Tibial nerve (tissue), 4 donors: ENCODE measurements around the gene ABI2. TPM values are rescaled to one million over a fixed set of nuclear protein-coding genes. Genes with fewer than 3 reads are reported as not detected.
"Not testable (repeated sequence)": the region's sequence is repeated elsewhere in the genome, so short reads cannot be mapped to it uniquely, and the experiment has no call there.

ENCODE experiments used
- DNase-seq, 2 donors: peaks; one replicate each; pipeline ENCODE4 v3.0.0-alpha.2; 2019; ENCODE audit warnings: low spot score in 2 of 2
- H3K27ac ChIP-seq, 4 donors: fragments of 200-600 bp; sonication (generic) in 3 of 4; one replicate each; pipeline ENCODE4 v1.5.1; 2017 to 2019; ENCODE audit warnings: mild to moderate bottlenecking in 1 of 4
- H3K27me3 ChIP-seq, 2 donors: fragments of 200-600 bp; sonication (generic) in 1 of 2; one replicate each; pipeline versions ENCODE4 v1.5.1 to v1.6.0; 2017 to 2019
- H3K36me3 ChIP-seq, 3 donors: fragments of 200-600 bp; sonication (generic); one replicate each; pipeline ENCODE4 v1.5.1; 2018 to 2019
- H3K4me1 ChIP-seq, 4 donors: fragments of 200-600 bp; sonication (generic) in 3 of 4; one replicate each; pipeline ENCODE4 v1.5.1; 2017 to 2019
- H3K4me3 ChIP-seq, 4 donors: fragments of 200-600 bp; sonication (generic) in 3 of 4; one replicate each; pipeline ENCODE4 v1.5.1; 2017 to 2019; ENCODE audit warnings: mild to moderate bottlenecking in 1 of 4, moderate library complexity in 1 of 4
- H3K9me3 ChIP-seq, 4 donors: fragments of 200-600 bp; sonication (generic) in 3 of 4; one replicate each; pipeline ENCODE4 v1.5.1; 2017 to 2019
- CTCF ChIP-seq, 5 experiments: fragments of 200-600 bp in 3 of 5; fragments of 450-650 bp in 2 of 5; sonication (generic) in 3 of 5; IDR thresholded peaks; one replicate each; pipeline ENCODE4 v1.5.1; 2016 to 2019; ENCODE audit warnings: antibody characterized with exemption in 5 of 5, mild to moderate bottlenecking in 3 of 5, moderate library complexity in 2 of 5
- EP300 ChIP-seq, 2 donors: sonication (generic); formaldehyde crosslinking; IDR thresholded peaks; one replicate each; pipeline ENCODE4 v1.6.1; 2017; ENCODE audit warnings: antibody characterized with exemption in 2 of 2, mild to moderate bottlenecking in 1 of 2
- POLR2A ChIP-seq, 2 donors: fragments of 450-650 bp; IDR thresholded peaks; one replicate each; pipeline ENCODE4 v1.6.1; 2017; ENCODE audit warnings: antibody characterized with exemption in 2 of 2, mild to moderate bottlenecking in 2 of 2, moderate library complexity in 2 of 2
- WGBS, 2 donors: methylation state at CpG; one replicate each; pipeline ENCODE4 v1.1.5; 2018; 5-methylcytosine and 5-hydroxymethylcytosine counted together
- total RNA-seq, 4 donors: library from RNA; depleted of rRNA; stranded (reverse); fragments of >200 nt; gene quantifications; one replicate each; pipeline ENCODE4 v1.1.0, GENCODE V29; 2016

The ABI2 gene
- total RNA-seq, 4 donors from 2014 or later: 33.3 to 60.7 (median 42.7) TPM

DNA sequence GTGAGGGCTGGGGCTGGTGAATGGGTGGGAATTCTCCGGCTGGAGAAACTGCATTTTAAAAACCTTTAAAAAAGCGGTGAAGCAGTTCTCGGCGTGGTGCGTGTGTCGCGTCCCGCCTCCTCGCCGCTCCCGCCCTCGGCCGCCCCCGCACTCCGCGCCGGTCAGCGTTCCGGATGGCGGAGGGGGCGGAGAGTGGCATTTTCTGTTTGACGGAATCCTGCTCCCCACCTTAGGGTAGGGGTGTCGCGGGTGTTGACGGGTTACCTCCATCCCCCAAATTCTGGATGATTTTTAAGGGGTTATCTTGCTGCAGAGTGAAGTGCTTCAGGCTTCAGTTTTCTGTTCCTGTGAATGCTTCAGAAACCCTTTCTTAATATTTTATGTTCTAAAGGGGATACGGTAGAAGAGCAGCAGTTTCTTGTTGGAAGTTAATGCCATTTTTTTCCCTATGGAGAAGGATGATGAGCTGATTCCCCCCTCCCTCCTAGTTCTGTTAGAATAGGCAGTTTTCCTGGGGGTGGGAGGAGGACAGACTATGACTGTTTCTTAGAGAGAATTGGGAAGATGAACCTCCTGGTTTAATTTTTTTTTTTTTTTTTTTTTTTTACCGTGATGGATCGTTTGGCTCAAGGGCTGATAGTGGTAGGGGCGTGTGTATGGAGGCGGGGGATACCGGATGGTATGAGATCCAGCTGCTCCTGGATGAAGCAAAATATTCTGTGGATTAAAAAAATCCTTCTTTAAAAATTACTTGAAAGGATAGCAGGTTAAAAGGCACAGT is 756 bp downstream of the ABI2 start:
- Histone ChIP-seq H3K9me3 (no peaks in the 10 kb centered on the region), H3K27ac (peak overlapping the region; percentile 71 to 92 (median 82)), H3K4me3 (peak overlapping the region; percentile 93 to 98 (median 96)), H3K4me1 (peaks cover 0 to 29% (median 16%) of the 10 kb centered on the region in 4 donors), H3K27me3 (no peaks in the 10 kb centered on the region), H3K36me3 (peaks cover 0 to 2% (median 0%) of the 10 kb centered on the region in 3 donors)
- no peak for TF ChIP-seq CTCF (IDR thresholded peaks at IDR 0.05)
- DNase-seq: no peak
- WGBS, 2 donors: 0 to 1% methylated on average over 31 of the region's 31 CpGs

DNA sequence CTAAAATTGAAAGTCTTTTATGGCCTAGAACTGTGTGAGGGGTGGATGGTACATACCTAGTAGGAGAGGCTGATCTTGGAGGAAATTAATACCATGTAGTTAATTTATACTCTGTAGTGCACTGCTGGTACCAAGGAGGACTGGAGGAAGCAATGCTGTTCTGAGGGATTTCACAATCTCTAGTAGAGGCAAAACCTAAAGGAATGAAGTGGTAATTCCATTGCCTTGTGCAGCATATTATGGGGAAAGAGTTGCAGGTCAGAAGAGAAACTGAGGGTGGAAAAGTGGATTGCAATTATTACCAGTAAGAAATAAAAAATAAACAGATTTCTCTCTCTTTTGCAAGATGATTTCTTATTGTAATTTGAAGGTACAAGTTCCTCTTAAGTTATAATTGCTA is 2.2 kb downstream of the ABI2 start:
- peaks cover 0 to 8% (median 0%) of the 10 kb centered on the region in 3 donors for H3K36me3 ChIP-seq
- peaks cover 0 to 29% (median 16%) of the 10 kb centered on the region in 4 donors for H3K4me1 ChIP-seq
- H3K27me3 ChIP-seq: no peaks in the 10 kb centered on the region
- H3K27ac ChIP-seq: no peak overlapping the region
- no peaks in the 10 kb centered on the region for H3K9me3 ChIP-seq
- H3K4me3 ChIP-seq: no peak overlapping the region
- TF ChIP-seq CTCF (IDR thresholded peaks at IDR 0.05) (no peak), POLR2A (IDR thresholded peaks at IDR 0.05) (no peak), EP300 (IDR thresholded peaks at IDR 0.05) (no peak)
- DNase-seq: no peak

DNA sequence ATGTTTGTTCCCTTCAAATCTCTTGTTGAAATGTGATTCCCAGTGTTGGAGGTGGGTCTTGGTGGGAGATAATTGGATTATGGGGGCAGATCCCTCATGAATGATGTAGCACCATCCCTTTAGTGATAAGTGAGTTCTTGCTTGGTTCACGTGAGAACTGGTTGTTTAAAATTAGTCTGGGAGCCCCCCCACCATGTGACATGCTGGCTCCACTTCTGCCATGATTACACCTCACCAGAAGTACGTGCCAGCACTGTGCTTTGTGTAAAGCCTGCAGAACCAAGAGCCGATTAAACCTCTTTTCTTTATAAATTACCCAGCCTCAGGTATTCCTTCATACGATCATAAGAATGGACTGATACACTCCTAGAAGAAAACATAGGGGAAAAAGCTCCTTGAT is 10.1 kb downstream of the ABI2 start:
- Histone ChIP-seq H3K4me3 (no peak overlapping the region), H3K27ac (no peak overlapping the region), H3K36me3 (peaks cover 0 to 8% (median 0%) of the 10 kb centered on the region in 3 donors), H3K27me3 (no peaks in the 10 kb centered on the region), H3K9me3 (no peaks in the 10 kb centered on the region), H3K4me1 (peaks cover 0 to 13% (median 0%) of the 10 kb centered on the region in 4 donors)
- DNase-seq: no peak
- TF ChIP-seq CTCF (IDR thresholded peaks at IDR 0.05) (no peak), EP300 (IDR thresholded peaks at IDR 0.05) (no peak), POLR2A (IDR thresholded peaks at IDR 0.05) (no peak)
- 89 to 92% methylated on average over 4 of the region's 4 CpGs for WGBS, 2 donors

GRCh38 chr2:203340791-203341487 is 12.7 kb downstream of the ABI2 start:
- no peak overlapping the region for H3K27ac ChIP-seq
- peaks cover 0 to 14% (median 0%) of the 10 kb centered on the region in 3 donors for H3K36me3 ChIP-seq
- no peak for DNase-seq
- 77 to 83% methylated on average over 6 of the region's 6 CpGs for WGBS, 2 donors
- H3K27me3 ChIP-seq: no peaks in the 10 kb centered on the region
- no peak for TF ChIP-seq EP300 (IDR thresholded peaks at IDR 0.05)
- no peak for TF ChIP-seq POLR2A (IDR thresholded peaks at IDR 0.05)
- TF ChIP-seq CTCF (IDR thresholded peaks at IDR 0.05): no peak
- peaks cover 0 to 13% (median 0%) of the 10 kb centered on the region in 4 donors for H3K4me1 ChIP-seq
- no peaks in the 10 kb centered on the region for H3K9me3 ChIP-seq
- H3K4me3 ChIP-seq: no peak overlapping the region

GRCh38 chr2:203341741-203342310 is 13.6 kb downstream of the ABI2 start:
- 64 to 65% methylated on average over 2 of the region's 2 CpGs for WGBS, 2 donors
- DNase-seq: no peak
- Histone ChIP-seq H3K27me3 (no peaks in the 10 kb centered on the region), H3K4me3 (no peak overlapping the region), H3K4me1 (peaks cover 0 to 13% (median 0%) of the 10 kb centered on the region in 4 donors), H3K36me3 (peaks cover 0 to 14% (median 0%) of the 10 kb centered on the region in 3 donors), H3K9me3 (no peaks in the 10 kb centered on the region), H3K27ac (no peak overlapping the region)
- TF ChIP-seq POLR2A (IDR thresholded peaks at IDR 0.05): no peak
- TF ChIP-seq CTCF (IDR thresholded peaks at IDR 0.05): no peak
- TF ChIP-seq EP300 (IDR thresholded peaks at IDR 0.05): no peak

- not testable (repeated sequence) for H3K27ac ChIP-seq, H3K27me3 ChIP-seq, DNase-seq, H3K4me3 ChIP-seq, H3K9me3 ChIP-seq
- Histone ChIP-seq H3K4me1 (peaks cover 0 to 13% (median 0%) of the 10 kb centered on the region in 4 donors), H3K36me3 (peaks cover 0 to 14% (median 0%) of the 10 kb centered on the region in 3 donors)
- WGBS, 2 donors: 96% methylated on average over 4 of the region's 4 CpGs
Observed at GRCh38 chr2:203342374-203342773, 14.2 kb downstream of the ABI2 start.
